ENCODE measurements around the gene PDCD6IP. TPM values are rescaled to one million over a fixed set of nuclear protein-coding genes. Genes with fewer than 3 reads are reported as not detected.

Gene PDCD6IP
- total RNA-seq, 4 donors from 2014 or later: 105 to 424 (median 167) TPM

DNA sequence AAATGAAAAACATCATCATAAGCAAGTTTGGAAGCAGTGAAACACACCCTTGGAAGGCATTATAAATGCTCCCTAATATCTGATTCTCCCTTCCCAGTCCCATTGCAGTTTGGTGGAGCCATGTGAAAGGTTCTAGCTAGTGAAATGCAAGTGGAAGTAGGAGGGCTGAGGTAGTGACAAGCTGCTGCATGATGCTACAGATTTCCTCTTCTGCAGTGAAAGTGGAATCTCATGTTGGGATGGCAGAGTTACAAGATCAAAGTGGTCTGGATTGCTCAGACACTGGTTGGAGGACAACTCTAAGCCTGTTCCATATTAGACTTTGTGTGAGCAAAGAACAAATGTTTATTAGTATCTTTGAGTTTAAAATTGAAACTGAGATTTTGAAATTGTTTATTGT is 3.3 kb upstream of the PDCD6IP start:
- Histone ChIP-seq H3K36me3 (no peaks in the 10 kb centered on the region), H3K4me1 (peaks cover 7 to 8% of the 10 kb centered on the region in 2 donors), H3K4me3 (replicated peaks in 1 of 3) (no peak overlapping the region), H3K27me3 (no peaks in the 10 kb centered on the region), H3K9me3 (no peaks in the 10 kb centered on the region), H3K27ac (no peak overlapping the region)
- intact Hi-C loops (cut with DNase I): no loop called here
- no peak for DNase-seq
- TF ChIP-seq, protein P1, sequence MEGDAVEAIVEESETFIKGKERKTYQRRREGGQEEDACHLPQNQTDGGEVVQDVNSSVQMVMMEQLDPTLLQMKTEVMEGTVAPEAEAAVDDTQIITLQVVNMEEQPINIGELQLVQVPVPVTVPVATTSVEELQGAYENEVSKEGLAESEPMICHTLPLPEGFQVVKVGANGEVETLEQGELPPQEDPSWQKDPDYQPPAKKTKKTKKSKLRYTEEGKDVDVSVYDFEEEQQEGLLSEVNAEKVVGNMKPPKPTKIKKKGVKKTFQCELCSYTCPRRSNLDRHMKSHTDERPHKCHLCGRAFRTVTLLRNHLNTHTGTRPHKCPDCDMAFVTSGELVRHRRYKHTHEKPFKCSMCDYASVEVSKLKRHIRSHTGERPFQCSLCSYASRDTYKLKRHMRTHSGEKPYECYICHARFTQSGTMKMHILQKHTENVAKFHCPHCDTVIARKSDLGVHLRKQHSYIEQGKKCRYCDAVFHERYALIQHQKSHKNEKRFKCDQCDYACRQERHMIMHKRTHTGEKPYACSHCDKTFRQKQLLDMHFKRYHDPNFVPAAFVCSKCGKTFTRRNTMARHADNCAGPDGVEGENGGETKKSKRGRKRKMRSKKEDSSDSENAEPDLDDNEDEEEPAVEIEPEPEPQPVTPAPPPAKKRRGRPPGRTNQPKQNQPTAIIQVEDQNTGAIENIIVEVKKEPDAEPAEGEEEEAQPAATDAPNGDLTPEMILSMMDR (IDR thresholded peaks at IDR 0.05): no peak
- no peak for TF ChIP-seq POLR2A (IDR thresholded peaks at IDR 0.05)

DNA sequence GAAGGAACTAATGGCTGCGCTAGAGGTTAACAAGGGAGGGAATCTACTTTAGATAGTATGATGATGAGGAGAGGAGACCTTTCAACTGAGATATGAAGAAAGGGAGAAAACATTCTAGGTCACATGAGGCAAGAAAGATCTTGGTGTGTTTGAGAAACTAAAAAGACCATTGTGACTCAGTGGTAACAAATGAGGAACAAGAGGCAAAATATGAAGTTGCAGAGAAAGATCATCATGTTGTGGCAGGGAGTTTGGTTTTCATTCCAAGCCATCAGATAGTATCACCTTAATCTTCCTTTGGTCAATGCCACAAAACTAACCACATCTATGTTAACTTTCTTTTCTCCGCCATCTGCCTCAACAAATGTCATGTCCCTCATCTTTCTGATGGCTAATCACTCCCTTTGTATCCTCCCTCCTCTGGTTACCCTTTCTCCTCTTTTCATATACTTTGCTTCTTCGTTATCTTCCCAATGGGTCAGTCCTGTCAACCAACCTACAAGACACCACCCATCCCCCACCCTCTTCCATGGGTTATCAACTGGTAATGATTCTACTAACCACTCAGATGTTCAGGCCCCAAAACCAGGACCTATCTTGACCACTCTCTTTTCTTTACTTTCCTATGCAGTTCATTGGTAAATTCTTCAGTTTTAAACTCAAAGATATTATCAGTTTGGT is 2.4 kb upstream of the PDCD6IP start:
- WGBS, 2 donors: 97 to 99% methylated on average over 3 of the region's 3 CpGs
- H3K4me3 ChIP-seq (replicated peaks in 1 of 3): no peak overlapping the region

DNA sequence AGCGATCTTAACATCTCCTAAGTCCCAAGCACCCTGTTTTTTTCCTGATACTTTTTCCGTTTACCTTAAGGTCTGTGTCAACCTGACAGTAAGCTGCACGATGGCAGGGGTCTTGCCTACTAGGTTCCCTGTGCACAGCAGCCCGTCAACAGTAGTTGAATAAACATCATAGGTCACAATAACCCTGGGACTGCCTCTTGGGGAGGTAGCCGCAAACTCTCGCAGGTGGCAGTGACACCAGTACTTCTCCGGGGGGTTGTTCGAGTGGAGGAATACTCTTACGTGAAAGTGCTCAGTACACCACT is 365 bp upstream of the PDCD6IP start:
- 0 to 1% methylated on average over 9 of the region's 9 CpGs for WGBS, 2 donors
- peak overlapping the region; percentile 84 to 98 (median 97) for H3K27ac ChIP-seq

More for the DNA sequence above, 2.4 kb upstream of the PDCD6IP start:
- Histone ChIP-seq H3K27me3 (no peaks in the 10 kb centered on the region), H3K4me1 (peaks cover 10 to 17% of the 10 kb centered on the region in 2 donors), H3K27ac (no peak overlapping the region), H3K36me3 (no peaks in the 10 kb centered on the region), H3K9me3 (no peaks in the 10 kb centered on the region)
- TF ChIP-seq POLR2A (IDR thresholded peaks at IDR 0.05): no peak
- TF ChIP-seq, protein P1 (IDR thresholded peaks at IDR 0.05): no peak
- no peak for DNase-seq
- intact Hi-C loops (cut with DNase I): no loop called here

DNA sequence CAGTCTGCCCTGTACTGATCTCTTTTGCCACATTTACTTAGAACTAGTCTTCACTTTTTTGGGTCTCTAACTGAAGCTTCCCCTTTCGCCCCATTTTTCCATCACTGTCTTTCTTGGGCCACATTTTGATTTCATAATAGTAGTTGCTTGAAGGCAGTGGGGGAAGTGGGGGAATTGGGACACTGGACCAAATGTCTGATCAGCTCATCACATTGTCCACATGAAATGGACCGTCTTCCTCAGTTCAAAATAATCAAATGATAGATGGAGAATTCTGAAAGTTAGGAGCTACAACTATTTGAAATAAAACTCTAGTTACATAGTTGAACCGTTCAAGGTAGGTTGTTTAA is 747 bp downstream of the PDCD6IP start:
- 6 to 16% methylated on average over 3 of the region's 3 CpGs for WGBS, 2 donors
- intact Hi-C loops (cut with DNase I): no loop called here
- no peaks in the 10 kb centered on the region for H3K27me3 ChIP-seq
- H3K4me3 ChIP-seq (replicated peaks in 1 of 3): peak overlapping the region; percentile 69 to 97 (median 71)
- H3K36me3 ChIP-seq: peaks cover 0 to 3% of the 10 kb centered on the region in 2 donors
- H3K27ac ChIP-seq: peak overlapping the region; percentile 84 to 98 (median 97)
- peaks cover 10 to 27% of the 10 kb centered on the region in 2 donors for H3K4me1 ChIP-seq
- H3K9me3 ChIP-seq: no peaks in the 10 kb centered on the region
- TF ChIP-seq, protein P1 (IDR thresholded peaks at IDR 0.05): no peak
- TF ChIP-seq POLR2A (IDR thresholded peaks at IDR 0.05): no peak
- no peak for DNase-seq

More for the DNA sequence above, 365 bp upstream of the PDCD6IP start:
- Histone ChIP-seq H3K9me3 (no peaks in the 10 kb centered on the region), H3K4me1 (peaks cover 10 to 27% of the 10 kb centered on the region in 2 donors), H3K27me3 (no peaks in the 10 kb centered on the region), H3K36me3 (peaks cover 0 to 3% of the 10 kb centered on the region in 2 donors), H3K4me3 (replicated peaks in 1 of 3) (peak overlapping the region; percentile 69 to 97 (median 71))
- no peak for DNase-seq
- intact Hi-C loops (cut with DNase I): no loop called here
- TF ChIP-seq, protein P1 (IDR thresholded peaks at IDR 0.05): no peak
- no peak for TF ChIP-seq POLR2A (IDR thresholded peaks at IDR 0.05)

DNA sequence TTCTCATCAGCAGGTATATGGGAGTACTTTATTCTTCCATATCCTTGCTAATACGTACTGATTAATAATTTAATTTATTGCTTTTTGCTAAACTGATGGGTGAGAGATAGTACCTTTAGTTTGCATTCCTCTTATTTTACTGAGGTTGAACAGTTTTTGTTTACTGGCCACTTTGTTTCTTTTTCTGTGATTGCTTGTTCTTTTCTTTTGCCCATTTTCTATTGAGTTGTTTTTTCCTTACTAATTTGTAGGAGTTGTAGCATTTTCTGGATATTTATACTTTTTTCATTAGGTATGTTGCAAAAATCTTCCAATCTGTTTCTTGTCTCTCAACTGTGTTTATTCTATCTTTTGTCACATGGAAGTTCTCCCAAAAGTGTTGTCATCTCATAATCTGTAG is 4.8 kb downstream of the PDCD6IP start:
- 88 to 89% methylated on average over 1 of the region's 1 CpG for WGBS, 2 donors
- H3K27ac ChIP-seq: no peak overlapping the region
- intact Hi-C loops (cut with DNase I): no loop called here
- no peak for TF ChIP-seq POLR2A (IDR thresholded peaks at IDR 0.05)
- TF ChIP-seq, protein P1 (IDR thresholded peaks at IDR 0.05): no peak
- H3K36me3 ChIP-seq: peaks cover 0 to 3% of the 10 kb centered on the region in 2 donors
- no peaks in the 10 kb centered on the region for H3K27me3 ChIP-seq
- DNase-seq: no peak
- H3K4me1 ChIP-seq: peaks cover 11 to 38% of the 10 kb centered on the region in 2 donors
- no peak overlapping the region for H3K4me3 ChIP-seq (replicated peaks in 1 of 3)
- no peaks in the 10 kb centered on the region for H3K9me3 ChIP-seq
